ENCODE measurements around the gene ZNF688. TPM values are rescaled to one million over a fixed set of nuclear protein-coding genes. Genes with fewer than 3 reads are reported as not detected.

Gene ZNF688
- total and polyA plus RNA-seq, 2 of the 13 experiments (the other 11 are each of a cell fraction or from before 2014, with no cell fraction given), result 2.4 to 5.4 TPM

GRCh38 chr16:30534368-30535105, 37.0 kb downstream of the ZNF688 start, which contains the start of gene ZNF747 (continued):
- TF ChIP-seq FOXA1 (IDR thresholded peaks at IDR 0.05) (no peak), FOXA1 (CRISPR knock-in tag; IDR thresholded peaks at IDR 0.05) (no peak), ZNF136 (CRISPR knock-in tag; IDR thresholded peaks at IDR 0.05; ENCODE audit: low read depth) (0 out of 2 replicates have a peak, but pooled peaks have one; percentile 3), NR2F2 (IDR thresholded peaks at IDR 0.05; ENCODE audit: borderline replicate concordance, low read depth) (peak; percentile 81), CREM (IDR thresholded peaks at IDR 0.05) (peak; percentile 95), CREM (CRISPR knock-in tag; IDR thresholded peaks at IDR 0.05) (peak; percentile 17; the same call in 1 of the 2 replicates), ZFX (CRISPR knock-in tag; IDR thresholded peaks at IDR 0.05; ENCODE audit: low read depth) (peak; percentile 97), ZNF713 (CRISPR knock-in tag; IDR thresholded peaks at IDR 0.05) (no peak), AGO1 (IDR thresholded peaks at IDR 0.05; ENCODE audit: low read depth, low read length, poor library complexity, severe bottlenecking) (peak; percentile 81), ZNF12 (CRISPR knock-in tag; IDR thresholded peaks at IDR 0.05) (no peak), FUBP1 (CRISPR knock-in tag; IDR thresholded peaks at IDR 0.05; ENCODE audit: borderline replicate concordance) (no peak), TAF15 (IDR thresholded peaks at IDR 0.05; ENCODE audit: low read depth, low read length, poor library complexity, severe bottlenecking) (peak; percentile 11), FOXO4 (CRISPR knock-in tag; conservative IDR thresholded peaks at IDR 0.05) (no peak), ZNF607 (CRISPR knock-in tag; IDR thresholded peaks at IDR 0.05; ENCODE audit: borderline replicate concordance) (peak; percentile 73)
- TF ChIP-seq, protein P1, sequence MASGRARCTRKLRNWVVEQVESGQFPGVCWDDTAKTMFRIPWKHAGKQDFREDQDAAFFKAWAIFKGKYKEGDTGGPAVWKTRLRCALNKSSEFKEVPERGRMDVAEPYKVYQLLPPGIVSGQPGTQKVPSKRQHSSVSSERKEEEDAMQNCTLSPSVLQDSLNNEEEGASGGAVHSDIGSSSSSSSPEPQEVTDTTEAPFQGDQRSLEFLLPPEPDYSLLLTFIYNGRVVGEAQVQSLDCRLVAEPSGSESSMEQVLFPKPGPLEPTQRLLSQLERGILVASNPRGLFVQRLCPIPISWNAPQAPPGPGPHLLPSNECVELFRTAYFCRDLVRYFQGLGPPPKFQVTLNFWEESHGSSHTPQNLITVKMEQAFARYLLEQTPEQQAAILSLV (CRISPR knock-in tag; IDR thresholded peaks at IDR 0.05; ENCODE audit: borderline replicate concordance), result peak; percentile 98
- TF ChIP-seq, protein P2, sequence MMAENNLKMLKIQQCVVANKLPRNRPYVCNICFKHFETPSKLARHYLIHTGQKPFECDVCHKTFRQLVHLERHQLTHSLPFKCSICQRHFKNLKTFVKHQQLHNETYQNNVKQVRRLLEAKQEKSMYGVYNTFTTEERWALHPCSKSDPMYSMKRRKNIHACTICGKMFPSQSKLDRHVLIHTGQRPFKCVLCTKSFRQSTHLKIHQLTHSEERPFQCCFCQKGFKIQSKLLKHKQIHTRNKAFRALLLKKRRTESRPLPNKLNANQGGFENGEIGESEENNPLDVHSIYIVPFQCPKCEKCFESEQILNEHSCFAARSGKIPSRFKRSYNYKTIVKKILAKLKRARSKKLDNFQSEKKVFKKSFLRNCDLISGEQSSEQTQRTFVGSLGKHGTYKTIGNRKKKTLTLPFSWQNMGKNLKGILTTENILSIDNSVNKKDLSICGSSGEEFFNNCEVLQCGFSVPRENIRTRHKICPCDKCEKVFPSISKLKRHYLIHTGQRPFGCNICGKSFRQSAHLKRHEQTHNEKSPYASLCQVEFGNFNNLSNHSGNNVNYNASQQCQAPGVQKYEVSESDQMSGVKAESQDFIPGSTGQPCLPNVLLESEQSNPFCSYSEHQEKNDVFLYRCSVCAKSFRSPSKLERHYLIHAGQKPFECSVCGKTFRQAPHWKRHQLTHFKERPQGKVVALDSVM (CRISPR knock-in tag; IDR thresholded peaks at IDR 0.05), result peak; percentile 53
- TF ChIP-seq, protein P3, sequence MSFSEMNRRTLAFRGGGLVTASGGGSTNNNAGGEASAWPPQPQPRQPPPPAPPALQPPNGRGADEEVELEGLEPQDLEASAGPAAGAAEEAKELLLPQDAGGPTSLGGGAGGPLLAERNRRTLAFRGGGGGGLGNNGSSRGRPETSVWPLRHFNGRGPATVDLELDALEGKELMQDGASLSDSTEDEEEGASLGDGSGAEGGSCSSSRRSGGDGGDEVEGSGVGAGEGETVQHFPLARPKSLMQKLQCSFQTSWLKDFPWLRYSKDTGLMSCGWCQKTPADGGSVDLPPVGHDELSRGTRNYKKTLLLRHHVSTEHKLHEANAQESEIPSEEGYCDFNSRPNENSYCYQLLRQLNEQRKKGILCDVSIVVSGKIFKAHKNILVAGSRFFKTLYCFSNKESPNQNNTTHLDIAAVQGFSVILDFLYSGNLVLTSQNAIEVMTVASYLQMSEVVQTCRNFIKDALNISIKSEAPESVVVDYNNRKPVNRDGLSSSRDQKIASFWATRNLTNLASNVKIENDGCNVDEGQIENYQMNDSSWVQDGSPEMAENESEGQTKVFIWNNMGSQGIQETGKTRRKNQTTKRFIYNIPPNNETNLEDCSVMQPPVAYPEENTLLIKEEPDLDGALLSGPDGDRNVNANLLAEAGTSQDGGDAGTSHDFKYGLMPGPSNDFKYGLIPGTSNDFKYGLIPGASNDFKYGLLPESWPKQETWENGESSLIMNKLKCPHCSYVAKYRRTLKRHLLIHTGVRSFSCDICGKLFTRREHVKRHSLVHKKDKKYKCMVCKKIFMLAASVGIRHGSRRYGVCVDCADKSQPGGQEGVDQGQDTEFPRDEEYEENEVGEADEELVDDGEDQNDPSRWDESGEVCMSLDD (CRISPR knock-in tag; IDR thresholded peaks at IDR 0.05; ENCODE audit: borderline replicate concordance), result no peak; the same call in 1 of the 2 replicates
- TF ChIP-seq, protein P4, sequence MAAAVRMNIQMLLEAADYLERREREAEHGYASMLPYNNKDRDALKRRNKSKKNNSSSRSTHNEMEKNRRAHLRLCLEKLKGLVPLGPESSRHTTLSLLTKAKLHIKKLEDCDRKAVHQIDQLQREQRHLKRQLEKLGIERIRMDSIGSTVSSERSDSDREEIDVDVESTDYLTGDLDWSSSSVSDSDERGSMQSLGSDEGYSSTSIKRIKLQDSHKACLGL (CRISPR knock-in tag; IDR thresholded peaks at IDR 0.05), result peak; percentile 86

All from HepG2 (cell line).